GM23338 (cell line): Measurements from ENCODE around the gene KCNK15. TPM values are rescaled to one million over a fixed set of nuclear protein-coding genes. Genes with fewer than 3 reads are reported as not detected.
A peak's percentile ranks its signal among the peaks of the same experiment; 100 is the strongest.

Experiments used
- ATAC-seq: fragments of 200-7000 bp; cut with Tn5 transposase; 3 replicates; pipeline ENCODE4 v1.9.1; 2020
- DNase-seq: peaks from one replicate; pipeline ENCODE4 v3.0.0-alpha.2; 2015; ENCODE audit warnings: low spot score
- H2AFZ ChIP-seq: fragments of 200-600 bp; sonication (generic); 2 replicates; pipeline ENCODE4 v1.8.0; 2016; ENCODE audit warnings: antibody characterized with exemption, mild to moderate bottlenecking, moderate library complexity
- H3F3A ChIP-seq: fragments of 200-600 bp; sonication (generic); replicated peaks from 2 replicates; pipeline ENCODE4 v1.8.0; 2017; ENCODE audit warnings: antibody characterized with exemption, mixed run types, low read depth
- H3K27ac ChIP-seq: fragments of 200-600 bp; sonication (generic); 2 replicates; pipeline ENCODE4 v1.6.1; 2016; ENCODE audit warnings: low read depth
- H3K27me3 ChIP-seq: fragments of 200-600 bp; sonication (generic); 2 replicates; pipeline ENCODE4 v1.8.0; 2016; ENCODE audit warnings: mild to moderate bottlenecking, mixed run types, moderate library complexity; ENCODE audit not compliant: insufficient read depth
- H3K36me3 ChIP-seq: fragments of 200-600 bp; sonication (generic); 2 replicates; pipeline ENCODE4 v1.8.0; 2016; ENCODE audit warnings: mild to moderate bottlenecking; ENCODE audit not compliant: insufficient read depth
- H3K4me1 ChIP-seq: fragments of 200-600 bp; sonication (generic); 2 replicates; pipeline ENCODE4 v1.8.0; 2016; ENCODE audit warnings: mild to moderate bottlenecking, moderate library complexity; ENCODE audit not compliant: insufficient read depth
- H3K4me2 ChIP-seq: fragments of 200-600 bp; sonication (generic); 2 replicates; pipeline ENCODE4 v1.7.1; 2017; ENCODE audit warnings: mixed run types
- H3K4me3 ChIP-seq: fragments of 200-600 bp; sonication (generic); 2 replicates; pipeline ENCODE4 v1.6.1; 2016; ENCODE audit warnings: mixed run types
- H3K79me2 ChIP-seq: fragments of 200-600 bp; sonication (generic); replicated peaks from 2 replicates; pipeline ENCODE4 v1.8.0; 2017; ENCODE audit warnings: mild to moderate bottlenecking; ENCODE audit not compliant: insufficient read depth
- H3K9me2 ChIP-seq: fragments of 200-600 bp; sonication (generic); 2 replicates; pipeline ENCODE4 v1.8.0; 2017; ENCODE audit not compliant: insufficient read depth
- H4K20me1 ChIP-seq: fragments of 200-600 bp; sonication (generic); replicated peaks from 2 replicates; pipeline ENCODE4 v1.8.0; 2017; ENCODE audit warnings: mild to moderate bottlenecking; ENCODE audit not compliant: insufficient read depth
- H3K27ac Mint-ChIP-seq: 2 replicates; pipeline ENCODE4 v1.8.0; 2020; ENCODE audit warnings: inconsistent platforms, mild to moderate bottlenecking, moderate library complexity, mixed read lengths
- H3K27me3 Mint-ChIP-seq: 3 replicates; pipeline ENCODE4 v1.8.0; 2022; ENCODE audit warnings: low read depth, mild to moderate bottlenecking, moderate library complexity, mixed read lengths, inconsistent platforms; ENCODE audit not compliant: insufficient read depth, poor library complexity
- H3K36me3 Mint-ChIP-seq: 3 replicates; pipeline ENCODE4 v1.8.0; 2021; ENCODE audit warnings: low read depth, mild to moderate bottlenecking, inconsistent platforms, moderate library complexity, mixed read lengths
- H3K4me1 Mint-ChIP-seq: 3 replicates; pipeline ENCODE4 v1.8.0; 2020; ENCODE audit warnings: mild to moderate bottlenecking, inconsistent platforms, mixed read lengths
- H3K4me3 Mint-ChIP-seq: 3 replicates; pipeline ENCODE4 v1.8.0; 2021; ENCODE audit warnings: moderate library complexity, mild to moderate bottlenecking, inconsistent platforms, mixed read lengths
- H3K9me3 Mint-ChIP-seq: 3 replicates; pipeline ENCODE4 v1.8.0; 2020; ENCODE audit warnings: moderate library complexity, mild to moderate bottlenecking, inconsistent platforms, mixed read lengths
- CREB1 ChIP-seq: fragments of 250-450 bp; sonication (Bioruptor Pico); IDR thresholded peaks from 2 replicates; pipeline ENCODE4 v1.5.0; 2020; ENCODE audit warnings: low read depth, mild to moderate bottlenecking, moderate library complexity
- CTCF ChIP-seq, 2 experiments: fragments of 200-600 bp in 1 of 2; sonication (generic) in 1 of 2; conservative IDR thresholded peaks; 2 replicates each; pipeline versions ENCODE4 v1.5.1 to v1.6.1; 2016 to 2017; ENCODE audit warnings: antibody characterized with exemption in 2 of 2, low read depth in 2 of 2, mild to moderate bottlenecking in 2 of 2, moderate library complexity in 1 of 2
- ETS1 ChIP-seq: IDR thresholded peaks from 2 replicates; pipeline ENCODE4 v1.6.1; 2016; ENCODE audit warnings: antibody characterized with exemption
- EZH2phosphoT487 ChIP-seq: fragments of 200-600 bp; sonication (generic); IDR thresholded peaks from one replicate; pipeline ENCODE4 v1.8.1; 2018; ENCODE audit warnings: antibody characterized with exemption; ENCODE audit not compliant: unreplicated experiment
- JUNB ChIP-seq: IDR thresholded peaks from one replicate; pipeline ENCODE4 v1.6.1; 2016; ENCODE audit warnings: antibody characterized with exemption; ENCODE audit not compliant: unreplicated experiment
- NANOG ChIP-seq: IDR thresholded peaks from 2 replicates; pipeline ENCODE4 v1.6.1; 2016; ENCODE audit warnings: antibody characterized with exemption, borderline replicate concordance
- POLR2AphosphoS5 ChIP-seq: IDR thresholded peaks from 2 replicates; pipeline ENCODE4 v1.6.1; 2016; ENCODE audit warnings: antibody characterized with exemption, low read depth
- ZNF462 ChIP-seq: fragments of 250-450 bp; sonication (Bioruptor Pico); IDR thresholded peaks from 2 replicates; pipeline ENCODE4 v1.5.0; 2020; ENCODE audit warnings: mild to moderate bottlenecking, moderate library complexity
- polyA plus RNA-seq: library from polyadenylated mRNA; unstranded; fragments of >200 nt; fragmentation: Nextera tagmentation; extraction: Ambion mirVana; gene quantifications from 2 replicates; pipeline ENCODE4 v1.2.1, GENCODE V29; 2016
- total RNA-seq: library from RNA; depleted of rRNA; stranded (reverse); fragments of >200 nt; shearing (Covaris generic); gene quantifications from 2 replicates; pipeline ENCODE4 v1.2.3, GENCODE V29; 2014

The KCNK15 gene
- total and polyA plus RNA-seq, 2 experiments from 2014 or later: 0.63 to 3.3 TPM

GRCh38 chr20:44727039-44727438 lies 18.6 kb upstream of the KCNK15 start:
- Histone ChIP-seq H3K27me3 (no peaks in the 10 kb centered on the region), H4K20me1 (no peaks in the 10 kb centered on the region), H3K27ac (no peak overlapping the region), H3K4me3 (no peak overlapping the region), H3K4me1 (peaks cover 23% of the 10 kb centered on the region), H3K36me3 (no peaks in the 10 kb centered on the region), H3K4me2 (no peak overlapping the region), H2AFZ (no peak overlapping the region), H3K9me2 (no peaks in the 10 kb centered on the region), H3K79me2 (no peaks in the 10 kb centered on the region), H3F3A (no peaks in the 10 kb centered on the region)
- ATAC-seq: no peak
- H3K4me3 Mint-ChIP-seq: no peak overlapping the region
- H3K4me1 Mint-ChIP-seq: peaks cover 31% of the 10 kb centered on the region
- H3K27ac Mint-ChIP-seq: no peak overlapping the region
- TF ChIP-seq NANOG (no peak), CTCF (conservative IDR thresholded peaks at IDR 0.05; ENCODE audit: low read depth in 2 of 2) (peak in 1 of 2 experiments; percentile 23; a peak in 3 of 4 replicates), POLR2AphosphoS5 (no peak)
- H3K36me3 Mint-ChIP-seq: no peaks in the 10 kb centered on the region
- peaks cover 4% of the 10 kb centered on the region for H3K27me3 Mint-ChIP-seq
- no peaks in the 10 kb centered on the region for H3K9me3 Mint-ChIP-seq
- DNase-seq: no peak

GRCh38 chr20:44727651-44728050 lies 18.0 kb upstream of the KCNK15 start:
- no peaks in the 10 kb centered on the region for H3K9me2 ChIP-seq
- H3F3A ChIP-seq: no peaks in the 10 kb centered on the region
- H3K27me3 ChIP-seq: no peaks in the 10 kb centered on the region
- no peak overlapping the region for H2AFZ ChIP-seq
- TF ChIP-seq ZNF462 (CRISPR knock-in tag) (no peak), NANOG (no peak), CREB1 (CRISPR knock-in tag) (no peak), JUNB (no peak), ETS1 (no peak), EZH2phosphoT487 (no peak)
- Mint-ChIP-seq H3K4me1 (peaks cover 37% of the 10 kb centered on the region), H3K36me3 (no peaks in the 10 kb centered on the region), H3K9me3 (no peaks in the 10 kb centered on the region), H3K4me3 (no peak overlapping the region; the same call in 2 of the 3 replicates), H3K27me3 (peaks cover 4% of the 10 kb centered on the region), H3K27ac (peak overlapping the region; percentile 25; the same call in 1 of the 2 replicates)
- H4K20me1 ChIP-seq: no peaks in the 10 kb centered on the region
- H3K4me2 ChIP-seq: no peak overlapping the region
- ATAC-seq: no peak
- DNase-seq: no peak
- H3K36me3 ChIP-seq: no peaks in the 10 kb centered on the region
- H3K4me1 ChIP-seq: peaks cover 23% of the 10 kb centered on the region
- H3K4me3 ChIP-seq: no peak overlapping the region
- H3K27ac ChIP-seq: no peak overlapping the region
- no peaks in the 10 kb centered on the region for H3K79me2 ChIP-seq
